ENCODE measurements around the gene HTD2. TPM values are rescaled to one million over a fixed set of nuclear protein-coding genes. Genes with fewer than 3 reads are reported as not detected.
A peak's percentile ranks its signal among the peaks of the same experiment; 100 is the strongest.

HTD2 gene
- total and polyA plus RNA-seq, 2 of the 4 experiments (the other 2 are of a cell fraction), result 6.4 to 13.3 TPM

- peak overlapping the region; percentile 62; the same call in 1 of the 3 replicates for H2BK15ac ChIP-seq (ENCODE audit: low read depth, low read length)
- H3K36me3 ChIP-seq (ENCODE audit: control insufficient read depth, insufficient read depth, low read length), result peaks cover 3% of the 10 kb centered on the region
- no peak overlapping the region for H2AK9ac ChIP-seq (replicated peaks; ENCODE audit: low read depth, low read length, poor library complexity)
- peak overlapping the region; percentile 21; the same call in 1 of the 2 replicates for H3K18ac ChIP-seq (ENCODE audit: low read depth, low read length)
- no peak overlapping the region for H3K56ac ChIP-seq (ENCODE audit: extremely low read depth, insufficient read depth, low read length)
- in situ Hi-C loops (cut with MboI; ENCODE audit: low sequenced_read_pairs), result no loop called here
- no peak overlapping the region for H3K4me3 ChIP-seq (ENCODE audit: insufficient read depth, low read depth, low read length)
- H4K20me1 ChIP-seq (ENCODE audit: insufficient read depth, low read length), result no peaks in the 10 kb centered on the region
- no peak overlapping the region; the same call in 1 of the 2 replicates for H3K9ac ChIP-seq (ENCODE audit: low read depth, low read length)
- ChIA-PET CTCF (no interaction called here), POLR2A (ENCODE audit: unreplicated experiment) (no interaction called here)
- H3K9me1 ChIP-seq (ENCODE audit: insufficient read depth, low read length), result peaks cover 11% of the 10 kb centered on the region
- TF ChIP-seq RAD21 (IDR thresholded peaks at IDR 0.05; ENCODE audit: low read length), result no peak
- no peaks in the 10 kb centered on the region for H3K27me3 ChIP-seq (ENCODE audit: control insufficient read depth, insufficient read depth, low read length)
- H2BK20ac ChIP-seq (ENCODE audit: low read depth, low read length), result peak overlapping the region; percentile 60
- H3K4me2 ChIP-seq (ENCODE audit: low read depth, low read length), result no peak overlapping the region
- H3K4ac ChIP-seq (ENCODE audit: low read depth, low read length), result peak overlapping the region; percentile 55
- H2BK120ac ChIP-seq (ENCODE audit: low read depth, low read length), result peak overlapping the region; percentile 57
- peak overlapping the region; percentile 59 for H2AK5ac ChIP-seq (ENCODE audit: low read depth, low read length)
- DNase-seq (peak; percentile 26), ATAC-seq (ENCODE audit: low read depth) (peak; percentile 64)
- peak overlapping the region; percentile 43 for H3K14ac ChIP-seq (replicated peaks; ENCODE audit: low read depth, low read length)
- peak overlapping the region; percentile 77; the same call in 1 of the 2 replicates for H3K23ac ChIP-seq (ENCODE audit: low read depth, low read length)
- intact Hi-C loops (cut with micrococcal nuclease), result no loop called here
- dilution Hi-C loops (cut with HindIII; ENCODE audit: low sequenced_read_pairs, unreplicated experiment), result no loop called here
- H3K4me1 ChIP-seq (ENCODE audit: control insufficient read depth, insufficient read depth, low read length), result peaks cover 8% of the 10 kb centered on the region
- H4K5ac ChIP-seq (ENCODE audit: low read depth, low read length), result no peak overlapping the region
- no TSS peak for BruUV-seq (replicated peaks)
- H3K27ac ChIP-seq (ENCODE audit: insufficient read depth, low read length), result no peak overlapping the region
- H4K91ac ChIP-seq (ENCODE audit: insufficient read depth, low read depth, low read length), result no peak overlapping the region
- H2AFZ ChIP-seq (replicated peaks; ENCODE audit: low read length, poor library complexity), result peak overlapping the region; percentile 47
- no peaks in the 10 kb centered on the region for H3K9me3 ChIP-seq (ENCODE audit: control insufficient read depth, insufficient read depth, low read length)
- no peaks in the 10 kb centered on the region; a peak in 1 of 4 replicates for H3K79me1 ChIP-seq (ENCODE audit: low read depth in 1 of 2, low read length in 2 of 2)
- WGBS, 2 experiments (ENCODE audit: extremely low coverage in 2 of 2, insufficient read length in 1 of 2), result no CpG with 5 or more reads among the region's 3 CpGs
- H4K8ac ChIP-seq (ENCODE audit: low read depth in 2 of 2, low read length in 2 of 2), result peak overlapping the region in 1 of 2 experiments; percentile 28; a peak in 2 of 4 replicates
- H2BK5ac ChIP-seq (ENCODE audit: low read depth, low read length, poor library complexity, severe bottlenecking), result peak overlapping the region; percentile 40
Observed at GRCh38 chr3:58274027-58274614, 32.2 kb upstream of the HTD2 start.

All from IMR-90 (cell line).